HT1080 (cell line): ENCODE data around the gene MTHFR. TPM values are rescaled to one million over a fixed set of nuclear protein-coding genes. Genes with fewer than 3 reads are reported as not detected.
A peak's percentile ranks its signal among the peaks of the same experiment; 100 is the strongest.

Experiments used
- DNase-seq: peaks from one replicate; pipeline ENCODE4 v3.0.0-alpha.2; 2015; ENCODE audit warnings: low read depth
- polyA plus RNA-seq, 2 experiments: library from polyadenylated mRNA; depleted of rRNA; stranded (reverse); fragments of >200 nt; gene quantifications; 2 replicates each; pipeline ENCODE4 v1.2.3, GENCODE V29; 2015
- total RNA-seq: library from RNA; depleted of rRNA; stranded (reverse); fragments of >200 nt; shearing (Covaris generic); gene quantifications from 2 replicates; pipeline ENCODE4 v1.2.3, GENCODE V29; 2014; rRNA removed

The MTHFR gene
- total RNA-seq: 2.9 and 5.8 TPM in 2 replicates
- polyA plus RNA-seq (2015; cell fraction: cytosol; rRNA removed): 3.8 and 4.0 TPM in 2 replicates
- 6.8 and 14.4 TPM in 2 replicates for polyA plus RNA-seq (2015; cell fraction: nucleus; rRNA removed)

DNA sequence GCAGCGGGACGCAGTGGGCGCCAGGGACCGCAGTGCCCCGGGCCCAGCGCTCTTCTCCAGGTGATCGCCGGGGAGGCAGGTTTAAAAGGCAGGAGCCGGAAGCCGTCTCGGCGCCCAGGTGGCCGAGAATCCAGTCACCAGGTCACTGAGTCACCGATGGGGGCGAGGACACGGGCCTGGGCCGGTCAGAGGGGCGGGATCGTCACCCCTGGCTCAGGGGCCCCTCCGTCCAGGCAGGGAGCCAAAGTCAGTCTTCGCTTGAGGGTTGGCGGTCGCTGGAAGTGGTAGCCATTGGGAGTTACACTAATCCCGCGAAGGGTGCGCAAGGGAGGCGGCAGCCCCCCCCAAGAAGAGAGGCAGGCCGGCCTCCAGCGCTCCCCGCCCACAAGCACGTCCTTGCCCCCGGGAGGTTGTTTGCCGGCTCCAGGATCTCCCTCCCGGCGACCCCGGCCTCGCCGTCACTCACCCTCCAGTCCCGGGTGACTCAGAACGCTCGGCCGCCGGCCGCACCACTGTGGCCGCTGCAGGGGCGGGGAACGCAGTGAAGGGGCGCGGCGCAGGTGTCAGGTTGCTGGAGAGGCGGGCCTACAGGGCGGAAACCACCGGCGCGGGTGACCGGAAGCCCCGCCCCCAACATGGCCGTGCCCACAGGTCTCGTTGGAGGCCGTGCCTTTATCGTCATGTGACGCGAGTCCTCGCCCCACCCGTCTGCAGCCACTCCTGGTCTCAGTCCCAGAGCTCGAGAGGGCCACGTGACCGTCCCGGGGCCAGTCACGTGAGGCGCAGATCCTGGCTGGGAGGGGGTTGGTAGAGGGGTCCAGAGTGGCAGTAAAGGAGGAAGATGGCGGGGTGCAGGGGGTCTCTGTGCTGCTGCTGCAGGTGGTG lies at the start of gene MTHFR, which contains the start of gene CLCN6:
Gene MTHFR, minus strand, starts transcription at position 543 of the 885 bp plus-strand sequence. CDS start 2,848 bp downstream, outside the sequence.
Gene CLCN6, plus strand, starts transcription at position 770 of the 885 bp plus-strand sequence. Its CDS starts 72 bp downstream, at position 842.
- peak; percentile 100 for DNase-seq

DNA sequence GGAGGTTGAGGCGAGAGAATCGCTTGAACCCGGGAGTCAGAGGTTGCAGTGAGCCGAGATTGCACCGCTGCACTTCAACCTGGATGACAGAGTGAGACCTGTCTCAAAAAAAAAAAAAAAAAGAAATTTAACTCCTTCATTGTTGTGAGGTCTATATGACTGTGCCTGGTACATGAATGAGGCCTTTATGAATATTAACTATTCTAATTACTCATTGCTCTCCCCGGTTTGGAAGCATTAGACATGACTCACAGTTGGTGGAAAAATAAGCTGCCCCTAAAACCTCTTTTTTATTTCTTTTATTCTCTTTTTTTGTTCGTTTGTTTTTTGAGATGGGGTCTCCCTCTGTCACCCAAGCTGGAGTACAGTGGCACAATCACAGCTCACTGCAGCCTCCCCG lies 49.7 kb upstream of the MTHFR start:
- DNase-seq: no peak

DNA sequence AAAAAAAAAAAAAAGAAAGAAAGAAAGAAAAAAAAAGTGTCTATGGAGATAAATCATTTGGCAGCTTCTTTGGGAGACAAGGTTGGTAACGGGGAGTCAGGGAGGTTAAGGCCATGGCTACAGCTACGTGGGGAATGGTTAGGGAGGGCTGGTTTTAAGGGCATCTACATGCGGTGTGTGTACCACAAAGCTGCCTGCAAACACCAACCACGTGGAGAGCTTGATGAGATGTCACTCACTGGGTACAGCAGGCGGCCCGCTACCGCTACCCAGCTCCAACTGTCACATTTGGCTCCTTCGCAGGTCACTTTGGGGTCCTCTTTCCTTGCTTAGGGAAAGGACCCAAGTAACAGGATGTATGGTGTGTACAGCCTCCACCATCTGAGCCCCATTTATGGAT lies 48.8 kb upstream of the MTHFR start:
- no peak for DNase-seq

DNA sequence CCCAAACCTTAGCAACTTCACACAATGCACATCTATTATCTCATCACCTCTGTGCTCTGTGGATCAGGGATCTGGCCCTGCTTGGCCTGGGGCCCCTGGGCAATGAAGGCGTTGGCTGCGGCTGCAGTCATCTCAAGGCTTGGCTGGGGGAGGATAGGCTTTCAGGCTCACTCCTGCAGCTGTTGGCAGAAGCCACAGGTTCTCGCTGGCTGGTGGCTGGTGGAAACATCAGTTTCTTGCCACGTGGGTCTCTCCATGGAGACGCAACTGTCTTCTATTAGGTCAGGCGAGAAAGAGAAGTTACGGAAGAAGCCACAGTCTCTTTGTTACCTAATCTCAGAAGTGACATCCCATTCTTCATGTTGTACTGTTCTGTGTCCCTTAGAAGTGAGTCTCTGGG lies 45.4 kb upstream of the MTHFR start:
- DNase-seq: no peak

DNA sequence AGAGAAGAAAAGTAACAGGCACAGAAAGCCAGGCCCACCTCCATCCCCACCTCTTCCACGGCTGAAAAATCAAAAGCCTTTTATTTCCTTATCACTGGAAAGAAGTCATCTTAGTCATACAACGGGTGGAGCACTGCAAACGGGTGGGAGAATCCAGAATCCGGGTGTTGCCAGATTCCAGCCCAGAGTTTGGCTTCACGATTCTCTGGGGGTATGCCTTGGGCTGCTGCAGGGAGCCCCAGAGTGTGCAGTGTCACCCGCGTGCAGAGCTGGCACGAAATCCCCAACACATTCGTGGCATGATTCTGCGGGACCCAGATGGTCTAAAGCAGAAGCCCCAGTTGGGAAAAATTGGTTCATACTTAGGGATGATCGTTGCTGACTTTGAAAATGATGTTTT lies 44.4 kb upstream of the MTHFR start:
- DNase-seq: no peak

DNA sequence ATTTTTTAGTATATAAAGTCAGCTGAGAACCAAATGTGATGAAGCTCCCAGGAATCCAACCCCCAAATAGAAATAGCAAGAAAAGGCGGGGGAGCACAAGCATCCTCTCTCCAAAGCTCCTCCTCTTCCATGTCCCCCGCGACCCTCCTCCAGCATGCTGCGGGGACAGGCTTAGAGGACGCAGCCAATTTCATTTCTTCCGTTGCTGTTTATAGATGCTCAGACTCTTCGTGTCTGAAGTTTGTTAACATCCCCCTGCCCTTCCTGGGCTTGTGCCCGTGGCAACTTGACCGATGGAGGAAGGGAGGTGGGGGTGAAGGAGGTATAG lies 42.6 kb upstream of the MTHFR start:
- no peak for DNase-seq

DNA sequence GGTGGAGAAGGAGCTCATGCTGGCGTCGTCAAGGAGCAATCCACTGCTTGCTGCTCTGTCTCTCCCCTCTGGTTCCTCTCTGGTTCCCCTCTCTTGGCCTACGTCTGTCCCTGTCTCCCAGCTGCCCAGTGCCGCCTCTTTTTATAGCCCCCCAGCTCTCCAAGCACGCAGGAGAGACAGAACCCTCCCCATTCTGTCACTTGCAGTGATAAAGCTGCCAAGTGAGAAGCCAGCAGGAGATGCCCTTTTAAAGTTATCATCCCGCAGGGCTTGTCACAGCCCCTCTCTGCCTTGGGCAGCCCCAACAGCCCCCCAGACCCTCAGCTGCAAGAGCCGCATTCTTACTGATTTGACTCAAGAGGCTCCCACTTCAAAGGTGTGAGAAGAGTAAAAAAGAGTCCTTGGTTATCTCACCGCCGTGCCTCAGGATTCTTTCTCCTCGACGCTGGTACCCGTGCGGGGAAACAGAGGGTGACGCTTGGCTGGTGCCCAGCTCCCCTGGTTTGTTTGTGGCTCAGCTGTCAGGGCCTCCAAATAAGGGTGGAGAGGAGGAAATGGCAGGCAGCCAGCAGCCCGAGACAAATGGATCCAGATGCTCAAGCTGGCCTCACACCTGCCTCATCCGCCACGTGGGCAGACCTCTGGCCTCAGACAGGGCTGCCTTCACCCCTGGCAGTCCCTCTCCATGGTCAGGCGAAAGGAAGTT lies 42.1 kb upstream of the MTHFR start, which contains the start of gene NPPA:
Gene NPPA, minus strand, starts transcription at position 117 of the 706 bp plus-strand sequence. Its CDS starts 99 bp downstream, at position 18.
- DNase-seq: no peak

DNA sequence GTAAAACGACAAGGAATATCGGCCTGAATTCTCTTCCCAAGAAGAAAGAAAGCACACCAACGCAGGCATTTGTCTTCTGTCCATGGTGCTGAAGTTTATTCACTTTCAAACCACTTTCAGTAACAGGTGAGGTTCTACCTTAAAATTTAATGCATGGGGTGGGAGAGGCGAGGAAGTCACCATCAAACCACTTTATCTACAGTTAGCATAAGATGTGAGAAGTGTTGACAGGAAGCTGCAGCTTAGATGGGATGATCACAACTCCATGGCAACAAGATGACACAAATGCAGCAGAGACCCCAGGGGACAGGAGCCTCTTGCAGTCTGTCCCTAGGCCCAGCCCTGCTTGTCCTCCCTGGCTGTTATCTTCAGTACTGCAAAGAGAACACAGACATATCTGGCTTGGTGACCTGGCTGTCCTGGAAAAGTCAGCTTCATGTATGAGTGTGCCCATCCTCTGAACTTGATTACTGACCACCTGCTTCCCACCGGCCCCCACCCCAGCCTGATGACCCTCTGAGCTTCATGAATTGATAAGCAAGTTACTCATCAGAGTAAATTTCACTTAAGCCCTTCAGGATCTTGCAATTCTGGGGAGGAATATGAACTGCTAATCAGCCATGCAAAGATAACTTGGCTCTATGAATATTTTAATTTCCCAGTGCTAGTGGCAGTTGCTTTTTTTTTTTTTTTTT lies 40.0 kb upstream of the MTHFR start:
- DNase-seq: no peak

DNA sequence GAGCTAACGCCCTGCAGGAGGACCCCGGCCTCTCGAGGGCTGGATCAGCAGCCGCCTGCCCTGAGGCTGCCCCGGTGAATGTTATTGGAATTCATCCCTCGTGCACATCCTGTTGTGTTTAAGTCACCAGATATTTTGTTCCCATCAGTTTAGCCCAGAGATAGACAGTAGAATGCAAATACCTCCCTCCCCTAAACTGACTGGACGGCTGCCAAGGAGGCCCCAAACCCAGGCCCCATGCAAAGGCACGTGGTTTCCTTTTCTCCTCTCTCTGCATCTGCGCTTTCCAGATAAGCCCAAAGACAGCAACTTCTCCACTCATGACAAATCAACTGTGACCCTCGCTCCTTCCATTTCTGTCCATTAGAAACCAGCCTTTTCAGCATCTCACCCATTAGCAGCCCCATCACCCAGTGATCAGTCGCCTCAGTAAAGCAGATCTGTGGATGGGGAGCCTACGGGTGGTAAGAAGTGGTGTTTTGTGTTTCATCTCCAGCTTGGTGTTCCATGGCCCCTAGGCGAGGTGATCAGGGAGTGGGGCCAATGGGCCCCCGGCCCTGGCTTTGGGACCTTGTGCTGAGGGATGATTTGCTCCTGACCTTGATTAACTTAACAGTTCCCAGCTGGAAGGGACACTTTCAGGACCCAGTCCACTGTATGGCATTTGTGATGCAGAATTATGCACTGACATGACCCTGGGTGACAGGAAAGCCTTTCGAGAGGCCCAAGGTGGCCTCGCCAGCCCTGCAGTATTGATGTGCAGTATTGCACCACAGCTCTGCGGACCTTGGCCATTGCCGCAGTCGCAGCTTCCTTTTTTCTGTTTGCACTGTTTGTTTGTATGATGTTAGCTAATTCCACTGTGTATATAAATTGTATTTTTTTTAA lies 36.6 kb upstream of the MTHFR start:
- no peak for DNase-seq

DNA sequence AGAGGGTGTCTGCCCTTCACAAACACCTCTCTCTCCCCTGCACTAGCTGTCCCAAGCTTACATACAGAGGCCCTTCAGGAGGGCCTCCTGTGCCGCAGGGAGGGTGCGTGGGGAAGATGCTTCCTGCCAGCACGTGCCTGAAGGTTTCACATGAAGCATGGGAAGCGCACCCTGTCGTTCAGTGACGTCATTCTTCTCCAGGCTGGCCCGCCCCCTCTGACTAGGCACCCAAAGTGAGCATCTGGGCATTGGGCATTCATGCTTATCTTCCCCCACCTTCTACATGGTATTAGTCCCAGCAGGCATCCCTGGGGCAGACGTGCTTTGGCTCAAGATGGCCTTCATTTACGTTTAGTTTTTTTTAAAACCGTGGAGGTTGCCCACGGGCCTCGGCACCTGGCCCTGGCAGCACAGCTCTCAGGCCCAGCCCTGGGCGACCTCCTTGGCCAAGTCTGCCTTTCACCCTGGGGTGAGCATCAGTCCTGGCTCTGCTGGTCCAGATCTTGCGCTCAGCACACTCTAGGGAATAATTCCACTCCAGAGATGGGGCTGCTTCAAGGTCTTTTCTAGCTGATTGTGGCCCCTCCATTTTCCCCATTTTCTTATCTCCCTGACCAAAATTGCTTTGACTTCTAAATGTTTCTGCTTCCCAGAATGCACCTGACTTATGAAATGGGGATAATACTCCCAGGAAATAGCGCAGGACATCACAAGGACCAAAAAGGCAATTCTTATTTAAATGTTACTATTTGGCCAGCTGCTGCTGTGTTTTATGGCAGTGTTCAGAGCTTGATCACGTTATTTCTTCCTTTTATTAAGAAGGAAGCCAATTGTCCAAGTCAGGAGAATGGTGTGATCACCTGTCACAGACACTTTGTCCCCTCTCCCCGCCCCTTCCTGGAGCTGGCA lies 35.7 kb upstream of the MTHFR start:
- DNase-seq: no peak

DNA sequence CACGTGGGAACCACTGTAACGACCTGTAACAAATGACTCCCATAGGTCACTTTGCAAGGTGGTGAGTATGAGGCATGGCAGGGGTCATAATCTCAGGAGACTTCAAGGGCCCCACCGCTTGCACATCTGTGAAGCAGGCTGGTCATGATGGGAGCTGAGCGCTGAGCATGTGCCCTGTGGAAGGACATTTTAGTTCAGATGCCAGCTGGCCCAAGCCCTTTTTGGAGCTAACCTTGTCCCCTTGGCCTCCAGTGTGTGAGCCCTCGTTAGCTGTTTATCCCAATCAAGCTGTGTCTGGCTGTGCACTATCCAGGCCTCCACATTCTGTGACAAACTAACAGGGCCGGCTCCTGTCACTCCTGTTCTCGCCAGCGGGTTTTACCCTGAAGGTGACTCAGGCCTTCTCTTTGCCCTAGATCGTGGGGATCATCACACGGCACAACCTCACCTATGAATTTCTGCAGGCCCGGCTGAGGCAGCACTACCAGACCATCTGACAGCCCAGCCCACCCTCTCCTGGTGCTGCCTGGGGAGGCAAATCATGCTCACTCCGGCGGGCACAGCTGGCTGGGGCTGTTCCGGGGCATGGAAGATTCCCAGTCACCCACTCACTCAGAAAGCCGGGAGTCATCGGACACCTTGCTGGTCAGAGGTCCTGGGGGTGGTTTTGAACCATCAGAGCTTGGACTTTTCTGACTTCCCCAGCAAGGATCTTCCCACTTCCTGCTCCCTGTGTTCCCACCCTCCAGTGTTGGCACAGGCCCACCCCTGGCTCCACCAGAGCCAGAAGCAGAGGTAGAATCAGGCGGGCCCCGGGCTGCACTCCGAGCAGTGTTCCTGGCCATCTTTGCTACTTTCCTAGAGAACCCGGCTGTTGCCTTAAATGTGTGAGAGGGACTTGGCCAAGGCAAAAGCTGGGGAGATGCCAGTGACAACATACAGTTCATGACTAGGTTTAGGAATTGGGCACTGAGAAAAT lies 34.3 kb upstream of the MTHFR start:
- no peak for DNase-seq

DNA sequence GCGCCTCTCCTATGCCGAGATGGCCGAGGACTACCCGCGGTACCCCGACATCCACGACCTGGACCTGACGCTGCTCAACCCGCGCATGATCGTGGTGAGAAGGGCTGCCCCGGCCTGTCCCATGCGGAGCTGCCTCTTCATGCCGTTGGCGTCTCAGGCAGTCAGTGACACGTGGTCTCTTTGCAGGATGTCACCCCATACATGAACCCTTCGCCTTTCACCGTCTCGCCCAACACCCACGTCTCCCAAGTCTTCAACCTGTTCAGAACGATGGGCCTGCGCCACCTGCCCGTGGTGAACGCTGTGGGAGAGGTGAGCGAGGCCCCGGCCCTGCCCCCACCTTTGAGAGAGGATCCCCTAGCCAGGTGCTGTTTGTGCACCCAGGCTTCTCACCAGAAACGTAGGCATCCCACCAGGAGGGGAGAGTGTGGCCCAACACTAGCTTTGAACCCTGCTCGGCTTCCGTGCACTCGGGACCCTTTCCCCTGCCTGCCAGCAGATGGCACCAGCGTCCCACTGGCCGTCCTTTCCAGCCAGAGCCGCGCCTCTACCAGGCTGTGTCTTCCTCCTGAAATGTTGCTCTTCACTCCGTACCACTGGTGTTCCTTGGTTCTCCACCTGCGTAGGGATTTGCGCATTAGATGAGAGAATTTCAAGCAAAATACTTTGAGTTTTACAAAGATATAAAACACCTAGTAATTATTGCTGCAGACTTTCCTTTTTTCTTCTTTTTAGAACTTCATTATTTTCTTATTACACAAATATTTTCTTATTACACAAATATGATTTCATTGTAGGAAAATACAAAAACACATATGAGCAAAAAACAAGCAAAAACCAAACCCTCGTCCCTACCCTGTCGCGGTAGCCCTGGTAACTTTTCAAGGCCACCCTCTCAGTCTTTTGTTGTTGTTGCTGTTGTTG lies 32.8 kb upstream of the MTHFR start:
- peak; percentile 52 for DNase-seq

DNA sequence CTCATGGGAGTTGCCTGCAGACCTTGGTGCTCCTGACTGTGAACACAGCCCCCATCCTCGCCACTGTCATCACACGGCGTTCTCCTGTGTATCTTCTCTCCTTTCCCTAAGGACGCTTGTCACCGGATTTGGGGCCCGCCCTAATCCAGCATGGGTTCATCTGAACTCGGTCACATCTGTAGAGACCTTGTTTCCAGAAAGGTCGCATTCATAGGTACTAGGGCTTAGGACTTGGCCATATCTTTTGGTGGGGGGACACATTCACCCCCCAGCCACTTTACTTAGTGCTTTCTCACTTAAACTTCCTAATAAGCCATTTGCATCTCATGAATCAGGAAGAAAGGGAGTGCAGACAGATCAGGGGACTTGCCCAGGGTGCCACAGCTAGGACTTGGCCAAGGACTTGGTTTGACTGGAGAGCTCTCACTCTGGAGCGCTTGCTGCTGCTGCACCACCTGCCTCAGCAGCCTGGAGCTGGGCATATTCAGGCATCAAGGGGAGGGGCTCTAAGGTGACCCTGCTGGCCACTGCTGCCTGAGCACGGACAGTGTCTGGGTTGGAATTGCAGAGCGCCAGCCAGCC lies 32.1 kb upstream of the MTHFR start:
- DNase-seq: no peak

DNA sequence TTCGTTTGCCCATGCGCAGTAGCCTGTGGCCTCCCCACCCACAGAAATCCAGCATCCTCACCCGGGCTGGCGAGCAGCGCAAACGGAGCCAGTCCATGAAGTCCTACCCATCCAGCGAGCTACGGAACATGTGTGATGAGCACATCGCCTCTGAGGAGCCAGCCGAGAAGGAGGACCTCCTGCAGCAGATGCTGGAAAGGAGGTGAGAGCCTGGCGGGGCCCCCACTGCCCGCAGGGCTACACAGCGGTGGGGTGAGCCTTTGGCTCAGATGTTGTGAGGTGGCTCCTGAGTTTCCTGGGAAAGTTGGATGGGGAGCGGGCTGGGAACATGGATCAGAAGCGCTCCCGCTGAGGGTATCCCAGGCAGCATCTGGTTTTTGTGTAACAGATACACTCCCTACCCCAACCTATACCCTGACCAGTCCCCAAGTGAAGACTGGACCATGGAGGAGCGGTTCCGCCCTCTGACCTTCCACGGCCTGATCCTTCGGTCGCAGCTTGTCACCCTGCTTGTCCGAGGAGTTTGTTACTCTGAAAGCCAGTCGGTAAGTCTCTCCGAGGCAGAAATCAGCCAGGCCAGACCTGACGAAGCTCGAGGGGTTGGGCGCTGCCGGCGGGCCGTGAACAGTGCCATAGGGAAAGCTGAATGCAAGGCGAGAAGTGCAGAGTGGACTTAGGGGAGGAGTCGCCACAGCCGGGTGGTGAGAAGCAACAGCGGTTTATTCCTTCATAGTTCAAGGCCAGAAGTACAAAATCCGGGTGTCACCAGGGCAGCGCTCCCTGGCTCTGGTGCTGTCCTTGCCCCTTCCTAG lies 31.4 kb upstream of the MTHFR start:
- no peak for DNase-seq

DNA sequence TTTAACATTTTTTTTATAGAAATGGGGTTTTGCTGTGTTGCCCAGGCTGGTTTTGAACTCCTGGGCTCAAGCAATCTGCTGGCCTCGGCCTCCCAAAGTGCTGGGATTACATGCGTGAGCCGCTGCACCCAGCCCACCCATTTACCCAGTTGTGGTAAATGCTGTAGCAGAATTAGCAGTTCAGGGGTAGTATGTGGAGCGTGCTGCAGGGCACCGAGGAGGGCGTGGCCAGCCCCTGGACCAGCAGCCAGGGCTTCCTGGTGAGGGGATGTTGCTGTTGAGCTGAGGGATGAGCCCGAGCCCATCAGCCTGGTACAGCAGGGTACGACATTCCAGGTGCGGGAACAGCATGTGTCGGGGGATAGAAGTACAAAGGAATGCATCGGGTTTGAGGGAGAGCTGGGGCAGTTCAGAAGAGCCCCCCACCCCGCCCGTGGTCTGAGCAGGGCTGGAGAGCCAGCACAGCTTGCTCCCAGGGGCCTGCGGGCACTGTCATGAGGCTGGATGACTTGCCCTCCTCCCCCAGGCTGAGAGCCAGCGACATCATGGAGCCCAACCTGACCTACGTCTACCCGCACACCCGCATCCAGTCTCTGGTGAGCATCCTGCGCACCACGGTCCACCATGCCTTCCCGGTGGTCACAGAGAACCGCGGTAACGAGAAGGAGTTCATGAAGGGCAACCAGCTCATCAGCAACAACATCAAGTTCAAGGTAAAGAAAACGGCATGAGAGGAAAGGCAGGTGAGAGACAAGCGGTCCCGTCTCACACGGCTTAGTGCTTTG lies 29.9 kb upstream of the MTHFR start:
- no peak for DNase-seq
